ENCODE data around the gene LARGE1. TPM values are rescaled to one million over a fixed set of nuclear protein-coding genes. Genes with fewer than 3 reads are reported as not detected.

Gene LARGE1
- polyA plus RNA-seq, 3 donors, result 0.05 to 0.13 TPM; not detected in 1

- peaks cover 0 to 6% (median 2%) of the 10 kb centered on the region in 7 donors for H3K9me3 Mint-ChIP-seq
- H3K4me1 ChIP-seq (ENCODE audit: control insufficient read depth in 1 of 2, insufficient read depth in 2 of 2, low read length in 2 of 2), result no peaks in the 10 kb centered on the region
- H3K27me3 ChIP-seq (ENCODE audit: control insufficient read depth in 2 of 2, insufficient read depth in 2 of 2, low read length in 2 of 2), result no peaks in the 10 kb centered on the region
- no peak overlapping the region for H3K4me3 ChIP-seq (replicated peaks in 1 of 3; ENCODE audit: low read depth in 2 of 3, low read length in 3 of 3)
- H3K27ac ChIP-seq (ENCODE audit: low read depth in 1 of 2, low read length in 2 of 2), result no peak overlapping the region
- no peaks in the 10 kb centered on the region for H3K36me3 ChIP-seq (replicated peaks in 1 of 2; ENCODE audit: control insufficient read depth in 1 of 2, insufficient read depth in 2 of 2, low read length in 2 of 2)
- H3K4me2 ChIP-seq (replicated peaks; ENCODE audit: extremely low read depth, low read length, poor library complexity, severe bottlenecking), result no peak overlapping the region
- 94% methylated on average over 5 of the region's 9 CpGs for WGBS (ENCODE audit: insufficient coverage)
- peak overlapping the region in 1 of 7 donors; percentile 19 for H3K27ac Mint-ChIP-seq
- H3K79me2 ChIP-seq (ENCODE audit: insufficient read depth, low read length), result no peaks in the 10 kb centered on the region
- intact Hi-C loops (cut with micrococcal nuclease), result no loop called here
- no peaks in the 10 kb centered on the region for H3K4me1 Mint-ChIP-seq
- H4K20me1 ChIP-seq (ENCODE audit: insufficient read depth, low read length), result no peaks in the 10 kb centered on the region
- DNase-seq, result no peak
- H3K4me3 Mint-ChIP-seq, result no peak overlapping the region
- H3K36me3 Mint-ChIP-seq, result no peaks in the 10 kb centered on the region
- H3K9ac ChIP-seq (ENCODE audit: insufficient read depth, low read length, poor library complexity, severe bottlenecking), result no peak overlapping the region
- H3K27me3 Mint-ChIP-seq (ENCODE audit: low read depth in 3 of 3), result peaks cover 0 to 2% (median 0%) of the 10 kb centered on the region in 3 donors
- TF ChIP-seq CTCF (IDR thresholded peaks at IDR 0.05), result no peak
- H3K9me3 ChIP-seq (replicated peaks in 1 of 2; ENCODE audit: control insufficient read depth in 1 of 2, insufficient read depth in 1 of 2, low read length in 2 of 2), result no peaks in the 10 kb centered on the region
- no peak overlapping the region for H2AFZ ChIP-seq (ENCODE audit: insufficient read depth, low read depth, low read length, poor library complexity, severe bottlenecking)
These were observed 390.7 kb downstream of the LARGE1 start for GRCh38 chr22:33529424-33530113.

- 100% methylated on average over 1 of the region's 3 CpGs for WGBS (ENCODE audit: insufficient coverage)
These were observed 392.1 kb downstream of the LARGE1 start for GRCh38 chr22:33528183-33528582.

More at GRCh38 chr22:33528183-33528582, 392.1 kb downstream of the LARGE1 start:
- Histone ChIP-seq H3K4me3 (replicated peaks in 1 of 3; ENCODE audit: low read depth in 2 of 3, low read length in 3 of 3) (no peak overlapping the region), H3K27ac (ENCODE audit: low read depth in 1 of 2, low read length in 2 of 2) (no peak overlapping the region), H3K9me3 (replicated peaks in 1 of 2; ENCODE audit: control insufficient read depth in 1 of 2, insufficient read depth in 1 of 2, low read length in 2 of 2) (no peaks in the 10 kb centered on the region), H2AFZ (ENCODE audit: insufficient read depth, low read depth, low read length, poor library complexity, severe bottlenecking) (no peak overlapping the region), H3K36me3 (replicated peaks in 1 of 2; ENCODE audit: control insufficient read depth in 1 of 2, insufficient read depth in 2 of 2, low read length in 2 of 2) (no peaks in the 10 kb centered on the region), H3K79me2 (ENCODE audit: insufficient read depth, low read length) (no peaks in the 10 kb centered on the region), H3K4me1 (ENCODE audit: control insufficient read depth in 1 of 2, insufficient read depth in 2 of 2, low read length in 2 of 2) (no peaks in the 10 kb centered on the region), H4K20me1 (ENCODE audit: insufficient read depth, low read length) (no peaks in the 10 kb centered on the region), H3K4me2 (replicated peaks; ENCODE audit: extremely low read depth, low read length, poor library complexity, severe bottlenecking) (no peak overlapping the region), H3K27me3 (ENCODE audit: control insufficient read depth in 2 of 2, insufficient read depth in 2 of 2, low read length in 2 of 2) (no peaks in the 10 kb centered on the region), H3K9ac (ENCODE audit: insufficient read depth, low read length, poor library complexity, severe bottlenecking) (no peak overlapping the region)
- DNase-seq, result no peak
- H3K27me3 Mint-ChIP-seq (ENCODE audit: low read depth in 3 of 3), result peaks cover 0 to 2% (median 0%) of the 10 kb centered on the region in 3 donors
- H3K4me3 Mint-ChIP-seq, result no peak overlapping the region
- intact Hi-C loops (cut with micrococcal nuclease), result no loop called here
- H3K27ac Mint-ChIP-seq, result no peak overlapping the region
- H3K9me3 Mint-ChIP-seq, result peaks cover 0 to 3% (median 0%) of the 10 kb centered on the region in 7 donors
- no peak for TF ChIP-seq CTCF (IDR thresholded peaks at IDR 0.05)
- H3K4me1 Mint-ChIP-seq, result no peaks in the 10 kb centered on the region
- no peaks in the 10 kb centered on the region for H3K36me3 Mint-ChIP-seq
